OCI-M1 (cell line): ENCODE results near the gene CTAGE4.
"Not testable (repeated sequence)": the region's sequence is repeated elsewhere in the genome, so short reads cannot be mapped to it uniquely, and the experiment has no call there.

Experiments
- DNase-seq: peaks from one replicate; lab custom pipeline; 2025; lab: John Stamatoyannopoulos, UW

The CTAGE4 gene

GRCh38 chr7:144218581-144218980 lies 35.3 kb downstream of the CTAGE4 start:
- DNase-seq = not testable (repeated sequence)

GRCh38 chr7:144219149-144219548 lies 35.9 kb downstream of the CTAGE4 start:
- DNase-seq = not testable (repeated sequence)

GRCh38 chr7:144220531-144220930 lies 37.3 kb downstream of the CTAGE4 start:
- DNase-seq = not testable (repeated sequence)

GRCh38 chr7:144223675-144224074 lies 40.4 kb downstream of the CTAGE4 start:
- DNase-seq = not testable (repeated sequence)

- not testable (repeated sequence) for DNase-seq
Measured at GRCh38 chr7:144226866-144227265, 43.6 kb downstream of the CTAGE4 start.

GRCh38 chr7:144228810-144229209 lies 45.5 kb downstream of the CTAGE4 start:
- not testable (repeated sequence) for DNase-seq

- DNase-seq = not testable (repeated sequence)
Measured at GRCh38 chr7:144231027-144231426, 47.8 kb downstream of the CTAGE4 start.

GRCh38 chr7:144233039-144233438 lies 49.8 kb downstream of the CTAGE4 start:
- DNase-seq = not testable (repeated sequence)
